RWPE2 (cell line): ENCODE data around the gene ELL.
"Not testable (repeated sequence)": the region's sequence is repeated elsewhere in the genome, so short reads cannot be mapped to it uniquely, and the experiment has no call there.

ENCODE experiments used
- ATAC-seq: fragments of 200-7000 bp; cut with Tn5 transposase; 3 replicates; pipeline ENCODE4 v1.9.1; 2021; ENCODE audit warnings: low read depth
- DNase-seq: peaks from one replicate; pipeline ENCODE4 v3.0.0-alpha.2; 2020; ENCODE audit warnings: low spot score
- H3K27ac ChIP-seq: fragments of 450-650 bp; 2 replicates; pipeline ENCODE4 v1.5.1; 2017; ENCODE audit warnings: mild to moderate bottlenecking; ENCODE audit not compliant: poor library complexity, severe bottlenecking
- H3K27me3 ChIP-seq: fragments of 250-450 bp; sonication (Bioruptor Pico); 2 replicates; pipeline ENCODE4 v1.5.1; 2021; ENCODE audit warnings: mild to moderate bottlenecking, moderate library complexity; ENCODE audit not compliant: insufficient read depth, poor library complexity, severe bottlenecking
- H3K36me3 ChIP-seq: fragments of 250-450 bp; sonication (Bioruptor Pico); 2 replicates; pipeline ENCODE4 v1.5.1; 2020; ENCODE audit warnings: low read depth, mild to moderate bottlenecking, moderate library complexity
- H3K4me1 ChIP-seq: fragments of 250-450 bp; sonication (Bioruptor Pico); 2 replicates; pipeline ENCODE4 v1.5.1; 2021; ENCODE audit warnings: mild to moderate bottlenecking, moderate library complexity; ENCODE audit not compliant: insufficient read depth, poor library complexity, severe bottlenecking
- H3K4me3 ChIP-seq: fragments of 250-450 bp; sonication (Bioruptor Pico); 2 replicates; pipeline ENCODE4 v1.5.1; 2021; ENCODE audit warnings: mild to moderate bottlenecking, moderate library complexity; ENCODE audit not compliant: severe bottlenecking
- H3K9me3 ChIP-seq: fragments of 250-450 bp; sonication (Bioruptor Pico); 2 replicates; pipeline ENCODE4 v1.5.1; 2021; ENCODE audit warnings: mild to moderate bottlenecking, moderate library complexity; ENCODE audit not compliant: severe bottlenecking
- CTCF ChIP-seq: fragments of 450-650 bp; IDR thresholded peaks from one replicate; pipeline ENCODE4 v1.5.1; 2017; ENCODE audit warnings: mild to moderate bottlenecking, moderate library complexity; ENCODE audit not compliant: poor library complexity, severe bottlenecking

The ELL gene

GRCh38 chr19:18408053-18408476 is 113.8 kb downstream of the ELL start:
- ATAC-seq, result no peak

GRCh38 chr19:18406749-18407148 is 115.1 kb downstream of the ELL start:
- Histone ChIP-seq H3K27ac (no peak overlapping the region), H3K36me3 (no peaks in the 10 kb centered on the region), H3K4me1 (no peaks in the 10 kb centered on the region), H3K9me3 (no peaks in the 10 kb centered on the region), H3K4me3 (no peak overlapping the region), H3K27me3 (no peaks in the 10 kb centered on the region)
- ATAC-seq (no peak), DNase-seq (no peak)
- TF ChIP-seq CTCF, result no peak

More at GRCh38 chr19:18408053-18408476, 113.8 kb downstream of the ELL start:
- DNase-seq, result no peak
- Histone ChIP-seq H3K4me1 (no peaks in the 10 kb centered on the region), H3K9me3 (no peaks in the 10 kb centered on the region), H3K27ac (no peak overlapping the region), H3K27me3 (no peaks in the 10 kb centered on the region), H3K36me3 (no peaks in the 10 kb centered on the region), H3K4me3 (no peak overlapping the region)
- TF ChIP-seq CTCF, result peak; percentile 21

- ATAC-seq, H3K9me3 ChIP-seq, H3K4me1 ChIP-seq, DNase-seq, H3K4me3 ChIP-seq, H3K27me3 ChIP-seq, H3K36me3 ChIP-seq, H3K27ac ChIP-seq: not testable (repeated sequence)
Observed at GRCh38 chr19:18405754-18406153, 116.1 kb downstream of the ELL start.

- not testable (repeated sequence) for H3K36me3 ChIP-seq, H3K27me3 ChIP-seq, H3K9me3 ChIP-seq, H3K4me3 ChIP-seq, ATAC-seq, H3K4me1 ChIP-seq, DNase-seq, H3K27ac ChIP-seq
Observed at GRCh38 chr19:18402455-18403248, 119.2 kb downstream of the ELL start.

GRCh38 chr19:18401580-18402112 is 120.2 kb downstream of the ELL start:
- peak; percentile 83 for ATAC-seq
- no peaks in the 10 kb centered on the region for H3K27me3 ChIP-seq
- H3K4me3 ChIP-seq, result no peak overlapping the region
- no peak overlapping the region for H3K27ac ChIP-seq
- no peaks in the 10 kb centered on the region for H3K9me3 ChIP-seq
- H3K4me1 ChIP-seq, result peaks cover 4% of the 10 kb centered on the region
- no peak for DNase-seq
- no peaks in the 10 kb centered on the region for H3K36me3 ChIP-seq
- peak; percentile 57 for TF ChIP-seq CTCF

GRCh38 chr19:18399008-18399407 is 122.9 kb downstream of the ELL start:
- TF ChIP-seq CTCF, result no peak
- no peak overlapping the region for H3K4me3 ChIP-seq
- no peak for DNase-seq
- H3K36me3 ChIP-seq, result no peaks in the 10 kb centered on the region
- H3K9me3 ChIP-seq, result no peaks in the 10 kb centered on the region
- H3K4me1 ChIP-seq, result peaks cover 4% of the 10 kb centered on the region
- no peak overlapping the region for H3K27ac ChIP-seq
- H3K27me3 ChIP-seq, result no peaks in the 10 kb centered on the region
- peak; percentile 51; the same call in 2 of the 3 replicates for ATAC-seq
